CD1c-positive myeloid dendritic cell (primary cell): ENCODE measurements around the gene CACNG8.
"Not testable (repeated sequence)": the region's sequence is repeated elsewhere in the genome, so short reads cannot be mapped to it uniquely, and the experiment has no call there.

Experiments
- DNase-seq: peaks from one replicate; pipeline ENCODE4 v3.0.0-alpha.2; 2016; ENCODE audit errors: extremely low spot score

The CACNG8 gene

DNA sequence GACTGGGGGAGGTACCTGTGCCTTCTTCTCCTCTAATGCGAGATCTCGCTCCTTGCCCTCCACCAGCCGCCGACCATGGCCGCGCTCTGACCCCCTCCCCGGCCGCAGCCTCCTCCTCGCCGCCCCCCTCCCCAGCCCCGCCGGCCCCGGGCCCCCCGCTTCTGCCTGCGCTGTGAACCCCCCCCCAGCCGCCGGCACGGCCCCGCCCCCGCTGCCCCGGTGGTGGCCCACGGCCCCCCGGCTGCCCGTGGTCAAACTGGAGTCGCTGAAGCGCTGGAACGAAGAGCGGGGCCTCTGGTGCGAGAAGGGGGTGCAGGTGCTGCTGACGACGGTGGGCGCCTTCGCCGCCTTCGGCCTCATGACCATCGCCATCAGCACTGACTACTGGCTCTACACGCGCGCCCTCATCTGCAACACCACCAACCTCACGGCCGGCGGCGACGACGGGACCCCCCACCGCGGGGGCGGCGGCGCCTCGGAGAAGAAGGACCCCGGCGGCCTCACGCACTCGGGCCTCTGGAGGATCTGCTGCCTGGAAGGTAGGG lies at the start of gene CACNG8:
TSS of gene CACNG8 (plus strand) at position 51 of the 545 bp plus-strand sequence.
- DNase-seq, result no peak

DNA sequence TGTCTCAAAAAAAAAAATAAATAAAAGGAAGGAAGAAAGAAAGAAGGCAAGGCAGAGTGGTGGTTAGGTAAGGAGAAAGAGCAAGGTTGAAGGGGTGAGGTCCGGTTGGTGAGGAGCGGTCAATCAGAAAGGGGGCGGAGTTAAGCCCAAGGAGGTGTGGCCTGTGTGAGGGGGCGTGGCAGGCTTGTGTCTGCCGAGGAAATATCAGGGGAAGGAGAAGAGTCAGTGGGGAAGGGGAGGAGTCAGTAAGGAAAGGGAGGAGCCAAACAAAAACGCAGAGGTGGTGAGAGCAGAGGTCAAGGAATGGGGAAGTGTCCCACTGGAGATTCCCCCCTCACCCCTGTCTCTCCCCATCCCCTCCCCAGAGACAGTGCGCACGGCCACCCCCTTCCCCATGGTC lies 47.7 kb upstream of the CACNG8 start:
- peak; percentile 17 for DNase-seq

DNA sequence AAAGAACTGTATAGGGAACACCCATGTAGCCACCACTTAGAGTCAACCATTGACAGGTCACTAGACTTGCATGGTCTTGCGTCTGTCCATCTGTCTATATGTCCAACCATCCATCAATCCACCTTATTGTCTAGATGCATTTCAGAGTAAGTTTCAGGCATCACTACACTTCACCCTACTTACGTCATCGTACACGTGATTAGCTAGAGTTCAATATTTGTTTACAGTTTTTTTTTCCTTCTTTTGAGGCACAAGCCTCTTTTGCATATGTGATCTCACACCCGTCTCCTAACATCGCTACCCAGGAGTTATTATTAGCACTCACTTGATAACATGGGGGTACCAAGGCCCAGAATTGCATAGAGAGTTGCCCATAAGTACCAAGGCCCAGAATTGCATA lies 46.7 kb upstream of the CACNG8 start:
- no peak for DNase-seq

DNA sequence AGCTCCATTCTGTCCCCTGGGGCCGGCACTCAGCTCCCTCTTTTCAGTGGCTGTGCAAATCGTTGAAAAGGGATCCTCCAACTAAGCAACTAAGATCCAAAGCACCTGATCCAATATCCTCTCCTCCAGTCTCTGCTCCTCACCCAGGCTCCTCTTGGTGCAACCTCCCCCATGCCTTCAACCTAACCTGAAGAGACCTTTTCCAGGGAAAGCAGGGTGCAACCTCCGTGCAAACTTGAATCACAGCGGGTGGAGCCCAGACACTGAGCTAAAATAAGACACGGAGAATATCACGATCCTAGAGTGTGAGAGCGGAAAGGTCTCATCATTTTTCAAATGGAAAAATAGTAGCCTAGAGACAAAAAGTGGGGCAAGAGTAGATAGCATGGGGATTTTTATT lies 45.4 kb upstream of the CACNG8 start:
- DNase-seq, result no peak

DNA sequence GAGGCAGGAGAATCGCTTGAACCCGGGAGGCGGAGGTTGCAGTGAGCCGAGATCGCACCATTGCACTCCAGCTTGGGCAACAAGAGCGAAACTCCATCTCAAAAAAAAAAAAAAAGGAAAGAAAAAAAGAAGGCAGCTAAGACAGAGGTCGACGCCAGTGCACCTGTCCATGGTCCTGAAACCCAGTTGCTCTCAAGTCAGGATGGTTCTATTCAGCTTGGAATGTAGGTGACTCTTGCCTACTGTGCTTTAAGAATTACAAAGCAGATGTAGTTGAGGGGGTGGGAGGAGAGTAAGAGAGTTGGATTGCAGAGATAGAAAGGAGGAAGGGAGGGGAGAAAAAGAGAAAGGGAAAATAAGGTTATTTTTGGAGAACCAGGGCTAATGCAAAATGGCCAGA lies 35.0 kb upstream of the CACNG8 start:
- peak; percentile 50 for DNase-seq

DNA sequence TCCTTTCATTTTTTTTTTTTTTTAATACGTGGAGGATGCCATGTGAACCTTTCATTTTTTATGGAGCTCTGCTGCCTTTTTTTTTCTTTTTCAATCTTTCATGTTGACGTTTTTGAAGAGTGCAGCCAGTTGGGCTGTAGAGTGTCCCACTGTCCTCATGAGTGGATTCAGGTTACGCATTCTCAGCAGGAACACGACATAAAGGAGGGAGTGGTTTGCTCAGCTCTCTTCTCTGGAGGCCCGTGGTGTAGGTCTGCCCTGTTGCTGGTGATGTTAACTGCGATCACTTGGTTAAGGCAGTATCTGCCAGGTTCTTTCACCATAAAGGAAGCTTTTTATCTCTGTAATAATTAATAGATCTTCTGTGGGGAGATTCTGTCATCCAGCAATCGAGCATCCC lies 26.7 kb upstream of the CACNG8 start:
- DNase-seq, result no peak

DNA sequence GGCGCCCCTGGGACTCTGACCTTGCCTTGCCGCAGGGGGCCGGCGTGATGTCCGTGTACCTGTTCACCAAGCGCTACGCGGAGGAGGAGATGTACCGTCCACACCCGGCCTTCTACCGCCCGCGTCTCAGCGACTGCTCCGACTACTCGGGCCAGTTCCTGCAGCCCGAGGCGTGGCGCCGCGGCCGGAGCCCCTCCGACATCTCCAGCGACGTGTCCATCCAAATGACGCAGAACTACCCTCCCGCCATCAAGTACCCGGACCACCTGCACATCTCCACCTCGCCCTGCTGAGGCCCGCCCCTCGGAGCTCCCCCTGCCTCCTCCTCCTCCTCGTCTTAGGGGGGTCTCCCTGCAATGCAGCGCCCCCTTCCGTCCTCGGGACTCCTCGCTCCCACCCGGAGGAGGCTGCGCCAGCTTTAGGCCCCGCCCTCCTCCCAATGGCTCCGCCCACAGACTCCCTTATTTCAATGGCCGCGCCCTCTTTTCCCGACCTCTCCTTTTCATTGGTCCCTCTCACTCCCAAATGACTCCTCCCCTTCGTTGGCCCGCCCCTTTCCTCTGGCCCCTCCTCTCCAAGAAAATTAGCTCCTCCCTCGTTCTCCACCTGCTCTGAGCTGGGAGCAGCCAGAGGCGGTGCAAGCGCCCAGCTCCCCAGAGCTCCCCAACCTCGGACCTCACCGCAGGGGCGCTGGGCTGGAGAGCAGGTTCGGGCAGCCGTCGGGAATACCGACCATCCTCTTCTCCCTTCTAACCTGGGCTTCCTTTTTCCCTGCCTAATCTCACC lies 20.5 kb upstream of the CACNG8 start:
- DNase-seq, result no peak

DNA sequence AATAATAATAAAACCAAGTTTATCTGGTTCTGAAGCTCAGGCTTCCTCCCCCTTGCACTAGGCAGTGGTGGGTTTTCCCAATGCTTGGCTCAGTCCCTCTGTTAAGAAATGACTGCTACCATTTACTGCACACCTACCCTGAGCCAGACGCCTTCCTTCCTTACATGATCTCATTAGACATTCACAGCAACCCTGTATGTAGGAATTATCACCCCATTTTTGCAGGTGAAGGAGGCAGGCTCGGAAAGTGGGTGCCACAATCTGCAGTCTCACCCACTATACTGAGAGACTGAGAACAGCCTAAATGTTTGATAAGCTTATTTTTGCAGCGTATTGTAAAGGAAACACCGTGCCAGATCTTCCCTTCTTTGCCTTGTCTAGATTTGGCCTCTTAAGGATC lies 18.3 kb upstream of the CACNG8 start:
- no peak for DNase-seq

DNA sequence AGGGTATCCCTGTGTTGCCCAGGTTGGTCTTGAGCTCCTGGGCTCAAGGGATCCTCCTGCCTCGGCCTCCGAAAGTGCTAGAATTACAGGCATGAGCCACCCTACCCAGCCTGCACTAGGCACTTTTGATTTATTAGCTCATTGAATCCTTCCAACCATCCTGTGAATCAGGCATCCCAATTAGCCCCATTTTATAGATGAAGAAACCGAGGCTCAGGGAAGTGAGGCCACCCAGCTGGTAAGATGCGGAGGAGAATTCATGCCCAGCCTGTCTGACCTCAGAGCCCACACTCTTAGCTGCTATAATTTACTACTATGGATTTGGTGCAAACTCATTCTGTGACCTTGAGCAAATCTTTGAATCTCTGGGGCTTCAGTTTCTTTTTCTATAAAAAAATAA lies 17.8 kb upstream of the CACNG8 start:
- DNase-seq, result no peak

DNA sequence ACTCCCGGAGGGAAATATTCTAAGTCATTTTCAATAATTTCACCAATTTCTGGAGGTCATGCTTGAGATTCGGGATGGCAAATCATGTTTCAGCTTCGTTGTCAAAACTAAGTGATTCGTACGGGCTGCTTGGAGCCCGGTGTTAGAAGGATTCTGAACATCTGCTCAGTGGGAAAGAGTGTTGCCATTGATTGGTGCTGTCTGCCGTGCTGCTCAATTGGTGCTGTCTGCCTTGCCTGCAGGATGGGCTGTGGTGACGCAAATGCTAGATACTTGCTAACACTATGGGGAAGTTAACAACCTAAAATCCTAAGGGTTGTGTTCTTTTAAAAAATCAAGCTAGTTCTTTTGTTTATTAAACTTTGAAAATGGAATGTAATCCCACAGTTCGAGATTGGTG lies 17.3 kb upstream of the CACNG8 start:
- no peak for DNase-seq

DNA sequence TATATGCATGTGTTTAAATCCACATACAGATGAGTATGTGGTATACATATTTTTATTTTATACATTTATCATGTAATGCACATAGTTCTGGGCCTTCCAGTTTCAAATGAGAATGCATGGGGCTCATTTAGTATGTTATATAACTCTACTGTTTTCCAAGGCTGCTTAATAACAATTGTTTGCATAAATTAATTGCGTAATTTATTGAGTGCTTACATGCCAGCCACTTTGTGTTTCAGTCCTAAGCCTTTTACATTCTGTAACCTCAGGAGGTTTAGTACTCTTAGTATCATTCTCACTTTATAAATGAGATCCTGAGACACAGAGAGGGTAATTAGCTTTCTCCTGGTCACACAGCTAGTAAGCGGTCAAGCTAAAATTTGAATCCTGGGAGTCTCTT lies 16.7 kb upstream of the CACNG8 start:
- DNase-seq, result no peak

DNA sequence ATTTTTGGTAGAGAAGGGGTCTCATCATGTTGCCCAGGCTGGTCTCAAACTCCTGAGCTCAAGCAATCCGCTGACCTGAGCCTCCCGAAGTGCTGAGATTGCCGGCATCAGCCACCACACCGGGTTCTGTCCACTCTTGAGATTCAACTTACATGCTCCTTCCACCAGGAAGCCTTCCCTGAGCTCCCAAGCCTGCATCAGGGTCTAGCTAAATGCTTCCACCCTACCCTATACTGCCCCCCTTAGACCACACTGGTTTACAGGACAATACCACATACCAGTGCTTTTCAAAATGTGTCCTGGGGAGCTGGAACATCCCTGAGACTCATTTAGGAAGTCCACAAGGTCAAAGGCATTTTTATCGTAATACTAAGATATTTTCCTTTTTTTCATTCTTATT lies 15.1 kb upstream of the CACNG8 start:
- no peak for DNase-seq

DNA sequence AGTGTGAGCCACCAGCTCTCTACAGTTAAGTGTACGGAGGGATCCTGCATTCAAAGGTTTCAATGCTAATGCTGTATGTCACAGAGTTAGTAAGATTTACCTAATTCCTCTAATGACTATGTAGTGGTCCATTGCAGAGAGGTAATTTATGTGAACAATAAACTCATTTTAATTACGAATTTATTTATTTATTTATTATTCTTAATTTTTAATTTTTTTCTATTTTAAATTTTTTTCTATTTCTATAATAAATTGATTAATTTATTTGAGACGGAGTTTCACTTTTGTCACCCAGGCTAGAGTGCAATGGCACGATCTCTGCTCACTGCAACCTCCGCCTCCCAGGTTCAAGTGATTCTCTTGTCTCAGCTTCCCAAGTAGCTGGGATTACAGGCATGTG lies 14.1 kb upstream of the CACNG8 start:
- not testable (repeated sequence) for DNase-seq

DNA sequence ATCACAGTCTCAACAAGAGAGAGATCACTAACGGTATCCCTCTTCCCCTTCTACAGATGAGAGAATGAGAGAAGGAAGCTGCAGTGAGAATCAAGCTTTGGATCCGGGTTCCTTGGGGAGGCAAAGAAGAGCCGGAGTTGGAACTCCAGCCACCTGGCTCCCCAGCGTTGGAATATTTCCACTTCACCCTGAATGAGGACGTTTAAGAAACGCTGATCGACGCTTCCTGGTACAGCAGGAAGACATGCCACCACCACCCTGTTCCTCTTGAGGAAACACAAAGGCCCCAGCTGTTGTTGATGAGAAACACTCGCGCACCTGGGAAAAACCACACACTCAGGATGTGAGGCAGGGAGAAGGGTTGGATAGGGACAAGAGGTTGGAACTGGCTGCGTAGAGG lies 11.3 kb upstream of the CACNG8 start:
- DNase-seq, result no peak

DNA sequence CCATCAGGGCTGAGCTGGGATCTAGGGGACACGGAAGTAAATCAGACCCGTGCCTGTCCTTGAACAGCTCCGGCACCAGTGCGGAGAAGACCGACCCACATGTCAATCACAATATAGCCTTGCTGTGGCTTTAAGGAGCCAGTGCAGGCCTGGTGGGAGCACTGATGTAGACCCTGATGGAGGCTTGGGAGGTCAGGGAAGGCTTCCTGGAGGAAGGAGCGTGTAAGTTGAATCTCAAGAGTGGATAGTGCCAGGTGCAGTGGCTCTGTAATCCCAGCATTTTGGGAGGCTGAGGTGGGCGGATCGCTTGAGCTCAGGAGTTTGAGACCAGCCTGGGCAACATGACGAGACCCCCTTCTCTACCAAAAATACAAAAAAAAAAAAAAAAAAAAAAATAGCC lies 10.8 kb upstream of the CACNG8 start:
- DNase-seq, result no peak

DNA sequence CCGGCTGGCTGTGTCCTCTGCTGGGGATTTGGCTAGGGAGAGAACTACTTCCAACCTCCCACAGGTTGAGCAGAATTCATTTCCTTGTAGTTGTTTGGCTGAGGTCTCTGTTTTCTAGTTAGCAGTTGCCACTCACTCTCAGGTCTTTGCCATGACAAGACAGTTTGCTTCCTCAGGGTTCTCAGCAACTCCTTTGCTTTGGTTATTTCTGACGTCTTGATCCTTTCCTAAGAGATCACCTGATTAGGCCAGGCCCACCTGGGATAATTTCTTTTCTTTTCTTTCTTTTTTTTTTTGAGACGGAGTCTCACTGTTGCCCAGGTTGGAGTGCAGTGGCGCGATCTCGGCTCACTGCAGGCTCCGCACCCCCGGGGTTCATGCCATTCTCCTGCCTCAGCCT lies 9.4 kb upstream of the CACNG8 start:
- no peak for DNase-seq

DNA sequence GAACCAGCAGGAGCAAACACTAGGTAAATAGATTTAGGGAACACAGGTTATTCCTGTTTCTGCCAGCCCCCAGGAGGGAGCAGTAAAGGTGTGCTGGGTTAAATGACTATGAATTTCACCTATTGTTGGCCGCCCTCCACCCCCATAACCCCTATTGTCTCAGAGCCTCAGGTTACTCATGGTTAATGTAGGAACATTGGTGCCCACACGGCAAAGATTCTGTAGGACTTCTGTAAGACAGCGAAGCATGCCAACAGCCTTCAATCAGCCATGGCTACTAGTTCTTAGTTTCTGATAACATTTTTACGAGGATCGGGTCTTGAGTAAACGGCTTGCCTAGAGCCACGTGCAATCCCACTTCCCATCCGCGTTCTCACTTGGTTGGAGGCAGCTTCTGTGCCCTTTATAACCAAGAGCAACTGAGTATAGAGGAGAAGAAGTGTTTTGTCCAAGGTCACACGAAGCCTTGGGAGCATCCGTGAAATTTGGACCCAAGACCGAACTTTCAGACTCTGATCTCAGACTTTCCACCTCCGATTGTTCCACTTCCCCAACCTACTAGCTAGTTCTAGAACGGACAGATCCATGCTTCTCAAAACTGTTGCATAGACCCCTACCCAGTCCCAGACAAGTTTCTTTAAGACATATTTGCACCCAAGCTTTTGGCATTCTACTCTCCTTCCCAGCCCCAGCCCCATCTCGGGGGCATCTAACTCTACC lies 5.1 kb upstream of the CACNG8 start:
- DNase-seq, result no peak

DNA sequence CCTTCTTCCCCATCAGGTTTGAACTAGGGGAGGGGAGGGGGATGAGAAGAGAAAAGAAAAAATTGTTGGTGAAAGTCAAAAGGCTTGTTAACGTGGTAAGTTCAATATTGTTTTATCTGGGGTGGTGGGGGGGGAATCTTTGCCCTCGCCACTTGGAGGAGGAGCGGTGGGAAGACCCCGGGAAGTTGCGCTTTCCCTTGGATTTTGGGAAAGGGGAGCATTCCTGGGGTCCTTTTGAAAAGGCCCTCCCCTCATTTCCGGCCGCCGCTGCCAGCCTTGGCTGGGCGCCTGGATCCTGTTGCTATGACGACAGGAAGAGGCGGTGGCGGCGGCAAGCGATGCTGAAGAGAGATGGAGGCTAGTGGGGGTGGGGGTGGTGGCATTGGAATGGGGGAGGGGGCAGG lies 4.6 kb upstream of the CACNG8 start:
- DNase-seq, result no peak

DNA sequence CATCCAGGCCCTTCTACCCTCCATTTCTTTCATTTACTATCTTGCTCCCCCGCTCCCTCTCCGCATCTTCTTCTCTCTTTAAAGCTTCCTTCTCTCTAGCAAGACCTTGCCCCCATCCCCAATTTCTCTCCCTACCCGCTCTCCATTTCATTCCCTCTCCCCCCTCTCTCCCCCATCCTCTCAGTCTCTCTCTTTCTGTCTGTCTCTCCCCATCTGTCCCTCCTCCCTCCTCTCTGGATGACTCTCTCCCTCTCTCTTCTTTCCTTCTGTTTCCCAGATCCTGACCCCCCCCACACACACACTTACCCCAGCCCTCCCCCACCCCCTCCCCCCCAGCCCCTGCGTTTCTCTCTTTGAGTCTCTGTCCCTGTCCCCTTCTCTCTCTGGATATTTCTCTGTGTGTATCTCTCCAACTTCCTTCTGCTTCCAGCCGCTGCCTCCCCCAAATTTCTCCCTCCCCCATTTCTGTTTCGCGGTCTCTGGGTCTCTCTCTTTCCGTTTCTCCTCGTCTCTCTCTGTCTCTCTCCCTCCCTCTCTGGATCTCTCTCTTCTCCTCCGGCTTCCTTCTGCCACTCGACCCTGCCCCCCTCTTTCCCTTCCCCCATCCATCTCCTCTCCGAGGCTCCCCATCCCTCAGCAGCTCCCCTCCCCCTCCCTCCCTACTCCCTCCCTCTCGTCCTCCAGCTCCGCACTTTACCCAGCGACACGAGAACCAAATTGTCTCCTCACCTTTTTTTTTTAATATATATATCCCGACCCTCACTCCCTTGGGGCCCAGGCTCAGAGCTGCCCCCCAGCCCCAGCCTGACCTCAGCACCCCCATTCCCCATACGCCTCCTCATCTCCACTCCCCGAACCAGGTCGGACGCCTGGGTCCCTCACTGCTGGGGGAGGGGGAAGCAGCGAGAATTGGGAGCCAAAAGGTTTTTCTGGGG lies 3.6 kb upstream of the CACNG8 start:
- no peak for DNase-seq

DNA sequence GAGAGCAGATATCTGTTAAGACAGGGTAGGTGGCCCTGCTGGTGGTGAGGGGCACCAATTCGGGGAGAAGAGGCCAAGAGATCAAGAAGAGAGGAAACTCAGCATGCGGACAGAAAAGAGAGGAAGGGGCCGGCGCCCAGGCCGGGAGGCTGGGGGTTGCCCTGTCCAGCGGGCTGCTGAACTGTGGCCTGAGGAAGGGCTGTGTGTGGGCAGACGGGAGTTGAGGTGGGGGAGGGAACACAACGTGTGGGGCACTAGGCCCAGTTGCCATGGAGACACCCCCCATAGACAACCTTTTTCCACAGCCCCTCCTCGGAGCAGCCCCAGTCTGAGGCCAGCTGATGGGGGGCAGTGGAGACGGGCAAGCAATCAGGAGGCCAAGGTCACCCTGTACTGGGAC lies 2.5 kb upstream of the CACNG8 start:
- no peak for DNase-seq

DNA sequence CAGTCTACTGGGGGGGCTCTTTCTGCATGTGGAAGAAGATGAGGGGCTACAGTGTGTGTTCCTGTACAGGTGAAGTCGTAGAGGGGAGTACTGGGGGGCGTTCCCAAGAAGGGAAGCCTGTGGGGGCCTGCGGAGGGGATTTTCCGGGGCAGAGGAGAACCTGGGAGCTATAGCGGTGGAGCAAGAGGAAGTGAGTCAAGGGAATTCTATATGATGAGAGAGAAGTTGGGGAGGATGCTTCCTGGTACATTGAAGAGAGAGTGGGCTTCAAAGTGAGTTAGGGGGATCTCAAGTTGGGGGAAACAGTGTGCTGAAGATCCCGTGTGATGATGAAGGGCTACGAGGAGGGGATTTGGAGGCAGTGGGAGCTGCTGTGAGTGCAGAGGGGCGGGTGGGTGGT lies 1.9 kb upstream of the CACNG8 start:
- DNase-seq, result no peak
